GM18517 (cell line): ENCODE results near the gene RUSC2.
"Not testable (repeated sequence)": the region's sequence is repeated elsewhere in the genome, so short reads cannot be mapped to it uniquely, and the experiment has no call there.

Experiments used
- ATAC-seq: cut with Tn5 transposase; IDR thresholded peaks from one replicate; pipeline ENCODE4 v1.9.1; 2021; ENCODE audit warnings: mild to moderate bottlenecking, moderate library complexity; ENCODE audit not compliant: unreplicated experiment

The RUSC2 gene, protein sequence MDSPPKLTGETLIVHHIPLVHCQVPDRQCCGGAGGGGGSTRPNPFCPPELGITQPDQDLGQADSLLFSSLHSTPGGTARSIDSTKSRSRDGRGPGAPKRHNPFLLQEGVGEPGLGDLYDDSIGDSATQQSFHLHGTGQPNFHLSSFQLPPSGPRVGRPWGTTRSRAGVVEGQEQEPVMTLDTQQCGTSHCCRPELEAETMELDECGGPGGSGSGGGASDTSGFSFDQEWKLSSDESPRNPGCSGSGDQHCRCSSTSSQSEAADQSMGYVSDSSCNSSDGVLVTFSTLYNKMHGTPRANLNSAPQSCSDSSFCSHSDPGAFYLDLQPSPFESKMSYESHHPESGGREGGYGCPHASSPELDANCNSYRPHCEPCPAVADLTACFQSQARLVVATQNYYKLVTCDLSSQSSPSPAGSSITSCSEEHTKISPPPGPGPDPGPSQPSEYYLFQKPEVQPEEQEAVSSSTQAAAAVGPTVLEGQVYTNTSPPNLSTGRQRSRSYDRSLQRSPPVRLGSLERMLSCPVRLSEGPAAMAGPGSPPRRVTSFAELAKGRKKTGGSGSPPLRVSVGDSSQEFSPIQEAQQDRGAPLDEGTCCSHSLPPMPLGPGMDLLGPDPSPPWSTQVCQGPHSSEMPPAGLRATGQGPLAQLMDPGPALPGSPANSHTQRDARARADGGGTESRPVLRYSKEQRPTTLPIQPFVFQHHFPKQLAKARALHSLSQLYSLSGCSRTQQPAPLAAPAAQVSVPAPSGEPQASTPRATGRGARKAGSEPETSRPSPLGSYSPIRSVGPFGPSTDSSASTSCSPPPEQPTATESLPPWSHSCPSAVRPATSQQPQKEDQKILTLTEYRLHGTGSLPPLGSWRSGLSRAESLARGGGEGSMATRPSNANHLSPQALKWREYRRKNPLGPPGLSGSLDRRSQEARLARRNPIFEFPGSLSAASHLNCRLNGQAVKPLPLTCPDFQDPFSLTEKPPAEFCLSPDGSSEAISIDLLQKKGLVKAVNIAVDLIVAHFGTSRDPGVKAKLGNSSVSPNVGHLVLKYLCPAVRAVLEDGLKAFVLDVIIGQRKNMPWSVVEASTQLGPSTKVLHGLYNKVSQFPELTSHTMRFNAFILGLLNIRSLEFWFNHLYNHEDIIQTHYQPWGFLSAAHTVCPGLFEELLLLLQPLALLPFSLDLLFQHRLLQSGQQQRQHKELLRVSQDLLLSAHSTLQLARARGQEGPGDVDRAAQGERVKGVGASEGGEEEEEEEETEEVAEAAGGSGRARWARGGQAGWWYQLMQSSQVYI (N-terminal part only)

DNA sequence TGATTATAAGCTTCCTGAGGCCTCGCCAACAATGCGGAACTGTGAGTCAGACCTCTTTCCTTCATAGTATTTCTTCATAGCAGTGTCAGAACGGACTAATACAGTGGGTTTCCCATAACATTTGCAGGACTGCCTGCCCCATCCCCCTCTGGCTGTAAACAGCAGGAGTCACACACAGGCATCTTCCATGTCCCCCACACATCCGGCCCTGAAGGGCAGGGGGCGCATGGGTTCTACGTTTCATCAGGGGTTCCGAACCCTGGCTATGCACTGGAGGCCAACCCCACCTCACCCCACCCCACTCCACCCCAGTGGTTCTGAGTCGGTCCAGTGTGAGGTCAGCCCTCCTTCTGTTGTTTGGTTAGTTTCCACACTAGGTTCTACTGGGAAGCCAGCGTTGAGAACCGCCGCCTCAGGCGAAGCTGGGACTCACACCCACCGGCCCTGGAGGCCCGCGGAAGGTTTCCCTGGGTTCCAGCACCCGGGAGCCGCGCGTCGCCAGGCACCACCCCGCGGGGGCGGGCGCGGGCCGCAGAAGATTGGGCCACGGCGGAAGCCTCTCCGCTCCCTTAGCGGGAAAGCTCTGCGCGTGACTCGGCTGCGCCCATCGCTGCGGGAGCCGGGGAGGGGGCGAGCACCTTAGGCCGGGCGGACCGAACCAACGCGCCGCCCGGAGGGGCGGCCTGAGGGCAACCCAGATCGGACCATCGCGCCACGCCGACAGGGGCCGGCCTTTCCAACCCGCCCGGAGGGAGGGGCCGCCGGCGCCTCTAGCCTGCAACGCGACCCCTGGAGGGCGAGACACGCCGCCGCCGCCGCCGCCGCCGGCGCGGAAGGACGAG, at the start of gene RUSC2:
Gene RUSC2, plus strand, starts transcription at position 799 of the 842 bp plus-strand sequence. CDS start 56,411 bp downstream, outside the sequence.
- no peak for ATAC-seq

DNA sequence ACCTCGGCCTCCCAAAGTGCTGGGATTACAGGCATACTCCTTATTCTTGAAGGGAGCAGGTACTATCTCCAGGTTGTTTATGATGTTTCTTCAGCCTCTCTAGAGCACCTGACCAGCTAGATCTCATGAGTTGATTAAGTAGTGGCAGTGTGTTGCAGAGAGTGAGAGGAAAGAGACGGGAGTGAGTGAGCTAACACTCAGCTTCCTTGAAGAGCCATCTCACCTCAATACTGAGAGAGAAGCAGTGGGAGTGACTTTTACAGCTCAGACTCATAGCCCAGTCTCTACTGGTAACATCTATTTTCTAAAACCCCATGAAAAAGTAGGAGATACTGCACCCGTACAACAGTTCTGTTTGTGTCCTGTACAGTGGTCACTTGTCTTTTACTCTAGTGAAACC, 43.9 kb upstream of the RUSC2 start:
- no peak for ATAC-seq

GRCh38 chr9:35448496-35448895, 41.4 kb upstream of the RUSC2 start:
- ATAC-seq, result no peak

DNA sequence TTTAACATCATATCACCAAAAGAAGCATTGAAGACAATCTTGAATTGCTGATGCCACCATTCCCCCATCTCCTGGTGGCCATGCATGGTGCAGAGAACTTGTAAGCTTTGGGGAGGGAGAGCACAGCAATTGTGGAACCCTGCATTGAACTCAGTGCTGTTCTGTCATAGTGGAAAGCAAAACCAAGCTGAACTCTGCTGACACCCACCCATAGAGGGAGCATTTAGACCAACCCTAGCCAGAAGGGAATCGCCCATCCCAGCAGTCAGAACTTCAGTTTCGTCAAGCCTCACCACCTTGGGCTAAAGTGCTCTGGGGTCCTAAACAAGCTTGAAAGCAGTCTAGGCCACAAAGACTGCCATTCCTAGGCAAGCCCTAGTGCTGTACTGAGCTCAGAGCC, 37.4 kb upstream of the RUSC2 start:
- no peak for ATAC-seq

- no peak for ATAC-seq
These were observed 36.1 kb upstream of the RUSC2 start for GRCh38 chr9:35453786-35454185.

GRCh38 chr9:35464141-35465025, 25.5 kb upstream of the RUSC2 start:
- ATAC-seq, result no peak

- ATAC-seq, result no peak
These were observed 19.6 kb upstream of the RUSC2 start for GRCh38 chr9:35470340-35470739.

- no peak for ATAC-seq
These were observed 19.0 kb upstream of the RUSC2 start for GRCh38 chr9:35470894-35471293.

DNA sequence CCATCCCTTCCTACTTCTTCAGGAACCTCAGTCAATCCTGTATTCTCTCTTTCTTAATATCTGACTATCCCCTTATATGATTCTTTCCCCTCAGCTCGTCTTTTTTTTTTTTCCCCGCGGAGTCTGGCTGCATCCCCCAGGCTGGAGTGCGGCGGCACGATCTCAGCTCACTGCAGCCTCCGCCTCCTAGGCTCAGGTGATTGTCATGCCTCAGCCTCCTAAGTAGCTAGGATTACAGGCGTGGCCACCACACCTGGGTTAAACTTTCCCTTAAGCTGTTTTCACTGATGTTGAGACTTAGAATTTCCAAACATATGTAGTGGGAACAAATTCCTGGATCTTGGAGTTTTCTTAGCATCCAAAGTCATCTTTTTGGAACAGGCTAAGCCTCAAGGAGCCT, 13.3 kb upstream of the RUSC2 start:
- no peak for ATAC-seq

- not testable (repeated sequence) for ATAC-seq
These were observed 12.6 kb upstream of the RUSC2 start for GRCh38 chr9:35477211-35477855.

DNA sequence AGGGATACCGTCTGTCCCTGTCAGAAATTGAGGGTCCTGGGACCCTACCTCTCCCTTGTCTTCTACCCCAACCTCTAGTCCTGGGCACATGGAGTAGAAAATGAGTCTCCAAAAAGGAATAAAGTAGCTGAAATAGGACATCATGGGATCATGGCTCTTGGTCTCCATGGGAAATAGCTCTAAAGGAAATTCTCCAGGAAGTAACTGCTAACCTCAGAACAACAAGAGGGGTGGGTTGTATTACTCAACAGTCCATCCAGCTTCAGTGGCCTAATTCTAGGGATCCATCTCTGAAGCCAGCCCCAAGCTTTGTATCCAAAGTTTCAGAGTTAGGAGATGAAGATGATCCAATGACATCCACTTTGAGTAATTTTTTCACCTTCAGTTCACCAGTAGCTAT, 11.0 kb upstream of the RUSC2 start:
- ATAC-seq, result no peak

DNA sequence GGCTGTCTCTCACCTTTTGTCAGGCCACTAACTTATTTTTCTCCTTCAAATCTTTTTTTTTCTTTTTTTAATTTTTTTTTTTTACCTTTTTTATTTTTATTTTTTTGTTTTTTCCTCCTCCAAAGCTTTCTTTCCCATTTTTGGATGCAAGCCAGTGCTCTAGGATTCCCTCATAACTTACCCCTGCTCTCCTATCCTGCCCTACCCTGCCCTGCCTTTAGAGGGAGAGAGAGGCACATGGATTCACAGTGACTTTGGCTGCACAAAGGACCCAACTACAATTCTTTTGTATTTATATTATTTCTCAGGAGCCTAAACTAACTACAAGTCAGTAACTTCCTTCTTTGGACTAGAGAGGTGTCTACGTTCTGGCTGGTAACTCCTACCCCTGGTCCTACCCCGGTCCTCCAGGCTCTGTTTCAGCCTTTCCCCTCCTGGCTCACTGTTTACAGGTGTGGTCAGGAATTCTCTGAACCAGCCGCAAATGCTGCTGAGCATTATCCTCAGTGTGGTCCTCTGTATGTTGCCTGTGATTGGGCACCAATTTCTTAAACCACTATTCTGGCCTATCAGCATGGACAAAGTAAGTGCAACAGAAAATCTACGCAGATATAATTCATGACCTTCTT, 8.4 kb upstream of the RUSC2 start:
- ATAC-seq, result no peak

- no peak for ATAC-seq
These were observed 7.8 kb upstream of the RUSC2 start for GRCh38 chr9:35482071-35482470.

DNA sequence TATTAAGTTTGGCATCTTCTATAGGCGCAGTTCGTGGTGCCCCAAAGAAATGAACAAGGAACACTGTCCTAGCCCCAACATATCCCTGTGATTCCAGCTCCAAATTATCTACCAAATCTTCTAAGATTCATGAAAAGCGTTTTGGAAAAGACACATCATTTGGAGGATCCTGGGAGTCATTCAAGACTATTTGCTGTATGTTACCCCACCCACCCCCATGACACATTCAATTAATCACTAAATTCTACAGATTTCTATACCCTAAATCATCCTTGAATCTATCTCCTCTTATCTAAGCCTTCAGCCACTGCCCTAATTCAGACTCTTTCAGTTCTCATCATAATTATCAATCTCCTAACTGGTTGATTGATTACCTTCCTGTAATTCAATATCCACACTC, 5.5 kb upstream of the RUSC2 start:
- no peak for ATAC-seq

- no peak for ATAC-seq
These were observed 2.8 kb upstream of the RUSC2 start for GRCh38 chr9:35487081-35487480.

GRCh38 chr9:35488021-35488420, 1.9 kb upstream of the RUSC2 start:
- ATAC-seq, result no peak

GRCh38 chr9:35488566-35489312, 1.2 kb upstream of the RUSC2 start:
- ATAC-seq, result no peak
